ENCODE data around the gene OR13H1. TPM values are rescaled to one million over a fixed set of nuclear protein-coding genes. Genes with fewer than 3 reads are reported as not detected.
"Not testable (repeated sequence)": the region's sequence is repeated elsewhere in the genome, so short reads cannot be mapped to it uniquely, and the experiment has no call there.

Gene OR13H1
- total RNA-seq, 2 donors from 2014 or later, result not detected

- Histone ChIP-seq H3K9me3 (no peaks in the 10 kb centered on the region), H3K27me3 (no peaks in the 10 kb centered on the region)
- no peak for TF ChIP-seq CTCF (IDR thresholded peaks at IDR 0.05)
Measured at GRCh38 chrX:131577413-131577812, 33.5 kb downstream of the OR13H1 start.

GRCh38 chrX:131577999-131578734 lies 34.3 kb downstream of the OR13H1 start:
- TF ChIP-seq CTCF (IDR thresholded peaks at IDR 0.05), result no peak
- H3K36me3 ChIP-seq, result no peaks in the 10 kb centered on the region
- no peak for DNase-seq (ENCODE audit: low spot score)

More at GRCh38 chrX:131577413-131577812, 33.5 kb downstream of the OR13H1 start:
- Histone ChIP-seq H3K27ac (no peak overlapping the region), H3K4me3 (no peak overlapping the region), H3K36me3 (no peaks in the 10 kb centered on the region), H3K4me1 (no peaks in the 10 kb centered on the region)
- no peak for DNase-seq (ENCODE audit: low spot score)

GRCh38 chrX:131578735-131579367 lies 35.0 kb downstream of the OR13H1 start:
- not testable (repeated sequence) for H3K4me3 ChIP-seq; H3K36me3 ChIP-seq; H3K4me1 ChIP-seq; H3K27ac ChIP-seq; DNase-seq (ENCODE audit: low spot score); H3K9me3 ChIP-seq; H3K27me3 ChIP-seq

More at GRCh38 chrX:131577999-131578734, 34.3 kb downstream of the OR13H1 start:
- H3K4me1 ChIP-seq, result no peaks in the 10 kb centered on the region
- H3K9me3 ChIP-seq, result no peaks in the 10 kb centered on the region
- no peak overlapping the region for H3K4me3 ChIP-seq
- H3K27ac ChIP-seq, result no peak overlapping the region
- H3K27me3 ChIP-seq, result no peaks in the 10 kb centered on the region

- H3K4me3 ChIP-seq, result no peak overlapping the region
- no peak overlapping the region for H3K27ac ChIP-seq
- no peaks in the 10 kb centered on the region for H3K27me3 ChIP-seq
- H3K4me1 ChIP-seq, result no peaks in the 10 kb centered on the region
- no peaks in the 10 kb centered on the region for H3K36me3 ChIP-seq
- H3K9me3 ChIP-seq, result no peaks in the 10 kb centered on the region
- TF ChIP-seq CTCF (IDR thresholded peaks at IDR 0.05), result no peak
- DNase-seq (ENCODE audit: low spot score), result no peak
Measured at GRCh38 chrX:131588995-131589394, 45.1 kb downstream of the OR13H1 start.
